ENCODE data around the gene ITLN2.

DNA sequence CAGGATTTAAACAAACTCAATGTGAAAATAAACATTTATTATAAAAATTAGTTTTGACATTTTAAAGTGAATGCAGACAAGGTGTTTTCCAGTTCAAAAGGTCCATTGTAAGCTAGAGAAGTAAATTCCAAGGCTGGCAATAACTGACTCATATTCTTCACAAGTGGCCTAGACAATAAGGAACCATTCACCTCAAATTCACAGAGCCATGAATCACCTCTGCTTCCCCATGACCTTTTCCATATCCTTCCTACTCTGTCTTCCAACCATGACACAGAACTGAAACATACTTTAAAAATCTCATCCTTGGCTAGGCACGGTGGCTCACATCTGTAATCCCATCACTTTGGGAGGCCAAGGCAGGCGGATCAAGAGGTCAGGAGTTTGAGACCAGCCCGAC lies 41.6 kb upstream of the ITLN2 start:
- TF ChIP-seq POLR2AphosphoS5 (IDR thresholded peaks at IDR 0.05; ENCODE audit: borderline replicate concordance, low read depth, low read length) (no peak), EZH2 (IDR thresholded peaks at IDR 0.05) (no peak)

Data from SK-N-MC (cell line).